ENCODE results near the gene UGT1A10. TPM values are rescaled to one million over a fixed set of nuclear protein-coding genes. Genes with fewer than 3 reads are reported as not detected.

Gene UGT1A10
- total RNA-seq, 1 experiment from 2014 or later, result 1.0 TPM

DNA sequence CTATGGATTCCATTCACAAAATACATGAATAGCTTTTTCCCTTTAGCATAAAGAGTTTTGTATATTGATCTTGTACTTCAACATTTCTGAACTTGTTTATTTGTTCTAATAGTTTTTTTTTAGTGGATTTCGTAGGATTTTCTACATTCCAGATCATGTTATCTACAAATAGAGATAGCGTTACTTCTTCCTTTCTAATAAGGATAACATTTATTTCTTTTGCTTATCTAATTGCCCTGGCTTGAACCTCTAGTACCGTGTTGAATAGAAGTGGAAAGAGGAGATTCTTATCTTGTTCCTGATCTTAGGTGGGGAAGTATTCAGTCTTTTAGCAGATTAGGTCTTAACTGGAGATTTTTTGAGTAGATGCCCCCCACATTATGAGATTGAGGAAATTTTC is 66.0 kb downstream of the UGT1A10 start:
- CTCF ChIA-PET, result no interaction called here
- Mint-ChIP-seq H3K27ac (ENCODE audit: unreplicated experiment) (peak overlapping the region; percentile 70), H3K36me3 (ENCODE audit: insufficient read depth, unreplicated experiment) (peaks cover 14% of the 10 kb centered on the region), H3K27me3 (ENCODE audit: insufficient read depth, unreplicated experiment) (no peaks in the 10 kb centered on the region), H3K4me3 (ENCODE audit: unreplicated experiment) (no peak overlapping the region), H3K9me3 (ENCODE audit: unreplicated experiment) (peaks cover 10% of the 10 kb centered on the region), H3K4me1 (ENCODE audit: low read depth, unreplicated experiment) (peaks cover 33% of the 10 kb centered on the region)
- Histone ChIP-seq H3K4me1 (peaks cover 51% of the 10 kb centered on the region), H3K4me3 (ENCODE audit: low read depth, low read length) (no peak overlapping the region), H3K27me3 (replicated peaks; ENCODE audit: control insufficient read depth, insufficient read depth, low read length) (no peaks in the 10 kb centered on the region), H3K9me3 (no peaks in the 10 kb centered on the region), H3K36me3 (ENCODE audit: control insufficient read depth, insufficient read depth, low read length) (no peaks in the 10 kb centered on the region)
- POLR2A ChIA-PET, result no interaction called here
- BruUV-seq (replicated peaks), result no TSS peak
- intact Hi-C loops (cut with micrococcal nuclease; ENCODE audit: unreplicated experiment), result no loop called here
- no peak for DNase-seq
- TF ChIP-seq, protein P1, sequence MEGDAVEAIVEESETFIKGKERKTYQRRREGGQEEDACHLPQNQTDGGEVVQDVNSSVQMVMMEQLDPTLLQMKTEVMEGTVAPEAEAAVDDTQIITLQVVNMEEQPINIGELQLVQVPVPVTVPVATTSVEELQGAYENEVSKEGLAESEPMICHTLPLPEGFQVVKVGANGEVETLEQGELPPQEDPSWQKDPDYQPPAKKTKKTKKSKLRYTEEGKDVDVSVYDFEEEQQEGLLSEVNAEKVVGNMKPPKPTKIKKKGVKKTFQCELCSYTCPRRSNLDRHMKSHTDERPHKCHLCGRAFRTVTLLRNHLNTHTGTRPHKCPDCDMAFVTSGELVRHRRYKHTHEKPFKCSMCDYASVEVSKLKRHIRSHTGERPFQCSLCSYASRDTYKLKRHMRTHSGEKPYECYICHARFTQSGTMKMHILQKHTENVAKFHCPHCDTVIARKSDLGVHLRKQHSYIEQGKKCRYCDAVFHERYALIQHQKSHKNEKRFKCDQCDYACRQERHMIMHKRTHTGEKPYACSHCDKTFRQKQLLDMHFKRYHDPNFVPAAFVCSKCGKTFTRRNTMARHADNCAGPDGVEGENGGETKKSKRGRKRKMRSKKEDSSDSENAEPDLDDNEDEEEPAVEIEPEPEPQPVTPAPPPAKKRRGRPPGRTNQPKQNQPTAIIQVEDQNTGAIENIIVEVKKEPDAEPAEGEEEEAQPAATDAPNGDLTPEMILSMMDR (IDR thresholded peaks at IDR 0.05; ENCODE audit: insufficient read depth in 1 of 2, low read depth in 1 of 2, low read length in 1 of 2, severe bottlenecking in 1 of 2, unreplicated experiment in 1 of 2), result no peak

DNA sequence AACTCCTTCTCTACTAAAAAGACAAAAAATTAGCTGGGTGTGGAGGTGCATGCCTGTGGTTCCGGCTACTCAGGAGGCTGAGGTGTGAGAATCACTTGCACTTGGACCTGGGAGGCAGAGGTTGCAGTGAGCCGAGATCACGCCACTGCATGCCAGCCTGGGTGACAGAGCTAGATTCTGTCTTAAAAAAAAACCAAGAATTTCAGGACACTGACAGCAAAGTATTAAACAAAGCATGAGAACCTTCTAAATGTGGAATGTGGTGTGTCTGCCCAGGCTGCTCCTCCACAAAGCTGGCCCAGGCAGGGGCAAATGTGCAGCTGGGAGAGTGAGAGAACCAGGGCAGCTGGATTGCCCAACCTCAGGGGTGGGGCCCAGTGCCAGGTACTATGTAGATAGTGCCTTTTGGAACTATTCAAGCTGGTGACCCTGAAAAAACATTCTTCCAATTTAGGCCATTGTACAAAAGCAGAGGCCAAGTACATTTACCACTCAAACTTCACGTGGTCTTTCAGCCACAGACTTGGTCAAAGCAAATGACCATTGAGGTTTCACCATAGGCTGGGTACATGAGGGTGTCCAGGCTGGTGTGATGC is 69.8 kb downstream of the UGT1A10 start:
- BruUV-seq (replicated peaks), result no TSS peak
- H3K27ac Mint-ChIP-seq (ENCODE audit: unreplicated experiment), result no peak overlapping the region
- TF ChIP-seq, protein P1 (IDR thresholded peaks at IDR 0.05; ENCODE audit: insufficient read depth in 1 of 2, low read depth in 1 of 2, low read length in 1 of 2, severe bottlenecking in 1 of 2, unreplicated experiment in 1 of 2), result no peak
- H3K4me1 Mint-ChIP-seq (ENCODE audit: low read depth, unreplicated experiment), result peaks cover 37% of the 10 kb centered on the region
- Histone ChIP-seq H3K4me3 (ENCODE audit: low read depth, low read length) (no peak overlapping the region), H3K4me1 (peaks cover 43% of the 10 kb centered on the region), H3K9me3 (no peaks in the 10 kb centered on the region), H3K27me3 (replicated peaks; ENCODE audit: control insufficient read depth, insufficient read depth, low read length) (no peaks in the 10 kb centered on the region), H3K36me3 (ENCODE audit: control insufficient read depth, insufficient read depth, low read length) (no peaks in the 10 kb centered on the region)
- peaks cover 10% of the 10 kb centered on the region for H3K9me3 Mint-ChIP-seq (ENCODE audit: unreplicated experiment)
- intact Hi-C loops (cut with micrococcal nuclease; ENCODE audit: unreplicated experiment), result no loop called here
- CTCF ChIA-PET, result no interaction called here
- H3K27me3 Mint-ChIP-seq (ENCODE audit: insufficient read depth, unreplicated experiment), result no peaks in the 10 kb centered on the region
- no peak for DNase-seq
- POLR2A ChIA-PET, result no interaction called here
- peaks cover 7% of the 10 kb centered on the region for H3K36me3 Mint-ChIP-seq (ENCODE audit: insufficient read depth, unreplicated experiment)
- no peak overlapping the region for H3K4me3 Mint-ChIP-seq (ENCODE audit: unreplicated experiment)

DNA sequence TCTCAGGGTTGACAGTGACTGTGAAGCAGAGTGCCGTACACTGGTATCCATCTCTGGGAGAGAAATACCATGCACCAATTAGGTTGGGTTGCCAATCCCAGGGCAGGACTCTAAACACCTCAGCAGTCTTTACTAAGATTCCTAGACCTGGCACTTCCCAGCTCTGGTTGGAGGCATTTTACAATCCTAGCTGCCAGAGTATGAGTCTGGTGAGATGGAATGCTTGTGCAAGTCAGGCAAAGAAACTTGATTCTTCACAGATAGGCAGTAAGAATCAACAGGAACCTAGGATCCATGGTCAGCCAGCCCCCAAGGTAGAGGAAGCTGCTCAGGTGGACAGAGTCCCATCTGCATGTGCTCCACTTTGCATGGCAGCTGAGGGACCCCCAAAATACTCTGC is 70.5 kb downstream of the UGT1A10 start:
- peaks cover 41% of the 10 kb centered on the region for H3K4me1 ChIP-seq

More for the DNA sequence above, 70.5 kb downstream of the UGT1A10 start:
- Mint-ChIP-seq H3K4me3 (ENCODE audit: unreplicated experiment) (no peak overlapping the region), H3K36me3 (ENCODE audit: insufficient read depth, unreplicated experiment) (peaks cover 12% of the 10 kb centered on the region), H3K27me3 (ENCODE audit: insufficient read depth, unreplicated experiment) (no peaks in the 10 kb centered on the region), H3K27ac (ENCODE audit: unreplicated experiment) (no peak overlapping the region), H3K4me1 (ENCODE audit: low read depth, unreplicated experiment) (peaks cover 33% of the 10 kb centered on the region), H3K9me3 (ENCODE audit: unreplicated experiment) (peaks cover 10% of the 10 kb centered on the region)
- intact Hi-C loops (cut with micrococcal nuclease; ENCODE audit: unreplicated experiment), result no loop called here
- no TSS peak for BruUV-seq (replicated peaks)
- H3K27me3 ChIP-seq (replicated peaks; ENCODE audit: control insufficient read depth, insufficient read depth, low read length), result no peaks in the 10 kb centered on the region
- no peak overlapping the region for H3K4me3 ChIP-seq (ENCODE audit: low read depth, low read length)
- H3K9me3 ChIP-seq, result no peaks in the 10 kb centered on the region
- ChIA-PET POLR2A (no interaction called here), CTCF (no interaction called here)
- no peak for DNase-seq
- no peaks in the 10 kb centered on the region for H3K36me3 ChIP-seq (ENCODE audit: control insufficient read depth, insufficient read depth, low read length)
- TF ChIP-seq, protein P1 (IDR thresholded peaks at IDR 0.05; ENCODE audit: insufficient read depth in 1 of 2, low read depth in 1 of 2, low read length in 1 of 2, severe bottlenecking in 1 of 2, unreplicated experiment in 1 of 2), result no peak
